Mesenteric fat pad (tissue), 1 donor: ENCODE measurements around the gene MELTF. TPM values are rescaled to one million over a fixed set of nuclear protein-coding genes. Genes with fewer than 3 reads are reported as not detected.

Experiments used
- DNase-seq: peaks from one replicate; pipeline ENCODE4 v3.0.0-alpha.2; 2020; ENCODE audit warnings: low spot score
- total RNA-seq: library from RNA; stranded (reverse); fragmentation: NEBNext Ultra II Directional; extraction: Animal tissue kit (Norgen Biotek cat#: 25700); gene quantifications from one replicate; pipeline ENCODE4 v1.2.1, GENCODE V29; 2021
- donor health status: DM: yes; HTN: yes; CAD: no.

MELTF gene
- total RNA-seq, 1 donor from 2014 or later: 28.2 TPM

GRCh38 chr3:196995027-196995426 is 34.6 kb downstream of the MELTF start:
- no peak for DNase-seq

- DNase-seq: no peak
Measured at GRCh38 chr3:196994056-196994455, 35.6 kb downstream of the MELTF start.

GRCh38 chr3:196992461-196993065 is 37.1 kb downstream of the MELTF start:
- no peak for DNase-seq

GRCh38 chr3:196991581-196992460 is 37.8 kb downstream of the MELTF start:
- DNase-seq: no peak

GRCh38 chr3:196990601-196991007 is 39.0 kb downstream of the MELTF start:
- no peak for DNase-seq

- no peak for DNase-seq
Measured at GRCh38 chr3:196989721-196990262, 39.8 kb downstream of the MELTF start.

GRCh38 chr3:196988241-196989029 is 41.2 kb downstream of the MELTF start:
- no peak for DNase-seq

- DNase-seq: no peak
Measured at GRCh38 chr3:196987022-196987421, 42.6 kb downstream of the MELTF start.

- no peak for DNase-seq
Measured at GRCh38 chr3:196985954-196986885, 43.4 kb downstream of the MELTF start.

GRCh38 chr3:196985298-196985697 is 44.3 kb downstream of the MELTF start:
- DNase-seq: no peak

- DNase-seq: no peak
Measured at GRCh38 chr3:196983186-196983585, 46.4 kb downstream of the MELTF start.

- no peak for DNase-seq
Measured at GRCh38 chr3:196981657-196982056, 48.0 kb downstream of the MELTF start.

GRCh38 chr3:196979545-196979944 is 50.1 kb downstream of the MELTF start:
- DNase-seq: peak; percentile 51

GRCh38 chr3:196976941-196977340 is 52.7 kb downstream of the MELTF start:
- peak; percentile 80 for DNase-seq

- peak; percentile 60 for DNase-seq
Measured at GRCh38 chr3:196975349-196975748, 54.3 kb downstream of the MELTF start.

GRCh38 chr3:196974661-196975060 is 55.0 kb downstream of the MELTF start:
- peak; percentile 14 for DNase-seq

GRCh38 chr3:196971094-196971698 is 58.4 kb downstream of the MELTF start:
- DNase-seq: peak; percentile 73

- peak; percentile 86 for DNase-seq
Measured at GRCh38 chr3:196970547-196971093, 59.0 kb downstream of the MELTF start.

- DNase-seq: peak; percentile 92
Measured at GRCh38 chr3:196969660-196970546, 59.7 kb downstream of the MELTF start.
